Measurements from ENCODE around the gene BSG. TPM values are rescaled to one million over a fixed set of nuclear protein-coding genes. Genes with fewer than 3 reads are reported as not detected.
A peak's percentile ranks its signal among the peaks of the same experiment; 100 is the strongest.

Gene BSG
- polyA plus RNA-seq, 1 donor from 2014 or later = 209 TPM

GRCh38 chr19:574658-575526 is 2.5 kb downstream of the BSG start:
- TF ChIP-seq MXI1 (conservative IDR thresholded peaks at IDR 0.05; ENCODE audit: poor library complexity, severe bottlenecking) = peak; percentile 33
- no peak for TF ChIP-seq EZH2 (IDR thresholded peaks at IDR 0.05; ENCODE audit: borderline replicate concordance, insufficient read depth, low read length, poor library complexity, severe bottlenecking)
- no peak for TF ChIP-seq POLR2AphosphoS5 (IDR thresholded peaks at IDR 0.05)
- Histone ChIP-seq H3K9ac (ENCODE audit: low read length) (peak overlapping the region; percentile 48), H3K36me3 (ENCODE audit: insufficient read depth, low read length) (no peaks in the 10 kb centered on the region), H3K27me3 (ENCODE audit: insufficient read depth, low read depth, low read length) (no peaks in the 10 kb centered on the region), H3K27ac (ENCODE audit: low read length) (peak overlapping the region; percentile 31), H3K9me2 (ENCODE audit: insufficient read depth, low read length) (no peaks in the 10 kb centered on the region), H3K4me2 (ENCODE audit: low read length) (no peak overlapping the region), H3K4me3 (ENCODE audit: low read length) (peak overlapping the region; percentile 99), H3F3A (ENCODE audit: insufficient read depth, low read length, poor library complexity, severe bottlenecking) (no peaks in the 10 kb centered on the region), H3K9me3 (ENCODE audit: low read length) (no peaks in the 10 kb centered on the region), H3K79me2 (replicated peaks; ENCODE audit: insufficient read depth, low read length) (peaks cover 51% of the 10 kb centered on the region), H2AFZ (ENCODE audit: low read depth, low read length) (no peak overlapping the region), H4K20me1 (ENCODE audit: insufficient read depth) (peaks cover 4% of the 10 kb centered on the region)

- Histone ChIP-seq H2AFZ (ENCODE audit: low read depth, low read length) (no peak overlapping the region), H4K20me1 (ENCODE audit: insufficient read depth) (peaks cover 4% of the 10 kb centered on the region), H3K4me2 (ENCODE audit: low read length) (no peak overlapping the region), H3F3A (ENCODE audit: insufficient read depth, low read length, poor library complexity, severe bottlenecking) (no peaks in the 10 kb centered on the region), H3K9me2 (ENCODE audit: insufficient read depth, low read length) (no peaks in the 10 kb centered on the region), H3K79me2 (replicated peaks; ENCODE audit: insufficient read depth, low read length) (peaks cover 51% of the 10 kb centered on the region), H3K4me3 (ENCODE audit: low read length) (peak overlapping the region; percentile 99), H3K27ac (ENCODE audit: low read length) (no peak overlapping the region), H3K36me3 (ENCODE audit: insufficient read depth, low read length) (no peaks in the 10 kb centered on the region), H3K27me3 (ENCODE audit: insufficient read depth, low read depth, low read length) (no peaks in the 10 kb centered on the region), H3K9me3 (ENCODE audit: low read length) (no peaks in the 10 kb centered on the region), H3K9ac (ENCODE audit: low read length) (peak overlapping the region; percentile 48)
- TF ChIP-seq, protein P1, sequence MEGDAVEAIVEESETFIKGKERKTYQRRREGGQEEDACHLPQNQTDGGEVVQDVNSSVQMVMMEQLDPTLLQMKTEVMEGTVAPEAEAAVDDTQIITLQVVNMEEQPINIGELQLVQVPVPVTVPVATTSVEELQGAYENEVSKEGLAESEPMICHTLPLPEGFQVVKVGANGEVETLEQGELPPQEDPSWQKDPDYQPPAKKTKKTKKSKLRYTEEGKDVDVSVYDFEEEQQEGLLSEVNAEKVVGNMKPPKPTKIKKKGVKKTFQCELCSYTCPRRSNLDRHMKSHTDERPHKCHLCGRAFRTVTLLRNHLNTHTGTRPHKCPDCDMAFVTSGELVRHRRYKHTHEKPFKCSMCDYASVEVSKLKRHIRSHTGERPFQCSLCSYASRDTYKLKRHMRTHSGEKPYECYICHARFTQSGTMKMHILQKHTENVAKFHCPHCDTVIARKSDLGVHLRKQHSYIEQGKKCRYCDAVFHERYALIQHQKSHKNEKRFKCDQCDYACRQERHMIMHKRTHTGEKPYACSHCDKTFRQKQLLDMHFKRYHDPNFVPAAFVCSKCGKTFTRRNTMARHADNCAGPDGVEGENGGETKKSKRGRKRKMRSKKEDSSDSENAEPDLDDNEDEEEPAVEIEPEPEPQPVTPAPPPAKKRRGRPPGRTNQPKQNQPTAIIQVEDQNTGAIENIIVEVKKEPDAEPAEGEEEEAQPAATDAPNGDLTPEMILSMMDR (IDR thresholded peaks at IDR 0.05; ENCODE audit: poor library complexity, severe bottlenecking) = no peak
- no peak for TF ChIP-seq RAD21 (conservative IDR thresholded peaks at IDR 0.05)
These were observed 3.4 kb downstream of the BSG start for GRCh38 chr19:575527-576506.

- Histone ChIP-seq H3K9ac (ENCODE audit: low read length) (no peak overlapping the region), H3K9me2 (ENCODE audit: insufficient read depth, low read length) (no peaks in the 10 kb centered on the region), H2AFZ (ENCODE audit: low read depth, low read length) (no peak overlapping the region), H3K27me3 (ENCODE audit: insufficient read depth, low read depth, low read length) (no peaks in the 10 kb centered on the region), H4K20me1 (ENCODE audit: insufficient read depth) (peaks cover 4% of the 10 kb centered on the region), H3K4me2 (ENCODE audit: low read length) (no peak overlapping the region), H3K79me2 (replicated peaks; ENCODE audit: insufficient read depth, low read length) (peaks cover 51% of the 10 kb centered on the region), H3K9me3 (ENCODE audit: low read length) (no peaks in the 10 kb centered on the region), H3F3A (ENCODE audit: insufficient read depth, low read length, poor library complexity, severe bottlenecking) (no peaks in the 10 kb centered on the region), H3K27ac (ENCODE audit: low read length) (no peak overlapping the region), H3K4me3 (ENCODE audit: low read length) (no peak overlapping the region), H3K36me3 (ENCODE audit: insufficient read depth, low read length) (peaks cover 5% of the 10 kb centered on the region)
- no peak for TF ChIP-seq MXI1 (conservative IDR thresholded peaks at IDR 0.05; ENCODE audit: poor library complexity, severe bottlenecking)
- TF ChIP-seq, protein P1 (IDR thresholded peaks at IDR 0.05; ENCODE audit: poor library complexity, severe bottlenecking) = no peak
- TF ChIP-seq EP300 (conservative IDR thresholded peaks at IDR 0.05; ENCODE audit: poor library complexity, severe bottlenecking) = no peak
- TF ChIP-seq EZH2 (IDR thresholded peaks at IDR 0.05; ENCODE audit: borderline replicate concordance, insufficient read depth, low read length, poor library complexity, severe bottlenecking) = no peak
- TF ChIP-seq POLR2AphosphoS5 (IDR thresholded peaks at IDR 0.05) = no peak
- no peak for TF ChIP-seq SMC3 (conservative IDR thresholded peaks at IDR 0.05; ENCODE audit: poor library complexity)
- TF ChIP-seq, protein P2, sequence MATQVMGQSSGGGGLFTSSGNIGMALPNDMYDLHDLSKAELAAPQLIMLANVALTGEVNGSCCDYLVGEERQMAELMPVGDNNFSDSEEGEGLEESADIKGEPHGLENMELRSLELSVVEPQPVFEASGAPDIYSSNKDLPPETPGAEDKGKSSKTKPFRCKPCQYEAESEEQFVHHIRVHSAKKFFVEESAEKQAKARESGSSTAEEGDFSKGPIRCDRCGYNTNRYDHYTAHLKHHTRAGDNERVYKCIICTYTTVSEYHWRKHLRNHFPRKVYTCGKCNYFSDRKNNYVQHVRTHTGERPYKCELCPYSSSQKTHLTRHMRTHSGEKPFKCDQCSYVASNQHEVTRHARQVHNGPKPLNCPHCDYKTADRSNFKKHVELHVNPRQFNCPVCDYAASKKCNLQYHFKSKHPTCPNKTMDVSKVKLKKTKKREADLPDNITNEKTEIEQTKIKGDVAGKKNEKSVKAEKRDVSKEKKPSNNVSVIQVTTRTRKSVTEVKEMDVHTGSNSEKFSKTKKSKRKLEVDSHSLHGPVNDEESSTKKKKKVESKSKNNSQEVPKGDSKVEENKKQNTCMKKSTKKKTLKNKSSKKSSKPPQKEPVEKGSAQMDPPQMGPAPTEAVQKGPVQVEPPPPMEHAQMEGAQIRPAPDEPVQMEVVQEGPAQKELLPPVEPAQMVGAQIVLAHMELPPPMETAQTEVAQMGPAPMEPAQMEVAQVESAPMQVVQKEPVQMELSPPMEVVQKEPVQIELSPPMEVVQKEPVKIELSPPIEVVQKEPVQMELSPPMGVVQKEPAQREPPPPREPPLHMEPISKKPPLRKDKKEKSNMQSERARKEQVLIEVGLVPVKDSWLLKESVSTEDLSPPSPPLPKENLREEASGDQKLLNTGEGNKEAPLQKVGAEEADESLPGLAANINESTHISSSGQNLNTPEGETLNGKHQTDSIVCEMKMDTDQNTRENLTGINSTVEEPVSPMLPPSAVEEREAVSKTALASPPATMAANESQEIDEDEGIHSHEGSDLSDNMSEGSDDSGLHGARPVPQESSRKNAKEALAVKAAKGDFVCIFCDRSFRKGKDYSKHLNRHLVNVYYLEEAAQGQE (IDR thresholded peaks at IDR 0.05; ENCODE audit: borderline replicate concordance) = no peak
- no peak for TF ChIP-seq TAF1 (IDR thresholded peaks at IDR 0.05; ENCODE audit: low read depth)
- no peak for TF ChIP-seq RAD21 (conservative IDR thresholded peaks at IDR 0.05)
These were observed 4.5 kb downstream of the BSG start for GRCh38 chr19:576768-577438.

Measured in neural cell (in vitro differentiated cells).